ENCODE measurements around the gene ANAPC5. TPM values are rescaled to one million over a fixed set of nuclear protein-coding genes. Genes with fewer than 3 reads are reported as not detected.
A peak's percentile ranks its signal among the peaks of the same experiment; 100 is the strongest.
"Not testable (repeated sequence)": the region's sequence is repeated elsewhere in the genome, so short reads cannot be mapped to it uniquely, and the experiment has no call there.

The ANAPC5 gene
- polyA plus RNA-seq, 3 donors = 130 to 200 (median 171) TPM

- DNase-seq = no peak
Measured at GRCh38 chr12:121378736-121379135, 26.5 kb upstream of the ANAPC5 start.

DNA sequence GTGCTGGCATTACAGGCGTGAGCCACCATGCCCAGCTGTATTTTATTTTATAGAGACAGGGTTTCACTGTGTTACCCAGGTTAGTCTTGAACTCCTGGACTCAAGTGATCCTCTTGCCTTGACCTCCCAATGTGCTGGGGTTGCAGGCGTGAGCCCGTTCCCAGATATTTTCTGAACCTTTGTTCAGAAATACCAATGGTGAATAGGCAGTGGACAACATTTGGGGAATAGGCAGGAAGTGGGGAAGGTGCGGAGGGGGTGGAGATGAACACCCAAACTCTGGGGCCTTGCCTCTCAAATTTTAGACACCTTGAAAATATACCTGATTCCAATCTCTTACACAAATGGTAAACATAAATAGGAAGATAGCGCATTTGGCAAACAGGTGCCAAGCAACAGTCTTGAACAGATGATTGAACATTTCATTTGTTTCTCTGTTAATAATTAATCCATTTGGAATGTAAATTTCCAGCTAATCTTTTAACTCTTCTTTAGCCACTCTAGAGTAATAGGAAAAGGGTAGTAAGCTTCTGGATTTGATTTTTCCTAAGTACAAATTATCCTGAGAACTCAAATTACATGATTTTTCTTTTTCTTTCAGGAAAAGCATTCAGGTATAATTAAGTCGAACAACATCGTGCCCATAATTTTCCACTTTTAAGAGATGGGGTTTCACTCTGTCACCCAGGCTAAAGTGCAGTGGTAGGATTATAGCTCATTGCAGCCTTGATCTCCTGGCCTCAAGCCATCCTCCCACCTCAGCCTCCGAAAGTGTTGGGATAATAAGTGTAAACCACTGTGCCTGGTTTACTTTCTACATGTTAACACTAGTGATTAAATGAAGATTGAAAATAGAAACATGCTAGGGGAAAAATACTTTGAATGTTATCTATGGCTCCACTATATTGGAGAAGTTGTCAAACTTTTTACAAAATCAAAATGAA is 24.8 kb upstream of the ANAPC5 start:
- DNase-seq = no peak

- DNase-seq = not testable (repeated sequence)
Measured at GRCh38 chr12:121374945-121375584, 22.9 kb upstream of the ANAPC5 start.

GRCh38 chr12:121374336-121374735 is 22.1 kb upstream of the ANAPC5 start:
- not testable (repeated sequence) for DNase-seq

- no peak for DNase-seq
Measured at GRCh38 chr12:121373755-121374154, 21.5 kb upstream of the ANAPC5 start.

DNA sequence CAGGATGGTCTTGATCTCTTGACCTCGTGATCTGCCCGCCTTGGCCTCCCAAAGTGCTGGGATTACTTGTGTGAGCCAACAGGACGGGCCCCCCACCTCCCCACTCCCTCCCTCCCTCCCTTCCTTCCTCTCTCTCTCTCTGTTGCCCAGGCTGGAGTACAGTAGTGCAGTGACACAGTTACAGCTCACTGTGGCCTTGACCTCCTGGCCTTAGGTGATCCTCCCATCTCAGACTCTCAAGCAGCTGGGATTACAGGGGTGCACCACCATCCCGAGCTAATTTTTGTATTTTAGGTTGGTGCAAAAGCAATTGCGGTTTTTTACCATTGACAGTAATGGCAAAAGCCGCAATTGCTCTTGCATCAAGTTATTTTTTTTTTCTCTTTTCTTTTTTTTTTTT is 19.2 kb upstream of the ANAPC5 start:
- DNase-seq = no peak

- peak; percentile 56 for DNase-seq
Measured at GRCh38 chr12:121366063-121366459, 13.8 kb upstream of the ANAPC5 start.

- DNase-seq = no peak
Measured at GRCh38 chr12:121365416-121366062, 13.3 kb upstream of the ANAPC5 start.

GRCh38 chr12:121364683-121365121 is 12.5 kb upstream of the ANAPC5 start:
- no peak for DNase-seq

DNA sequence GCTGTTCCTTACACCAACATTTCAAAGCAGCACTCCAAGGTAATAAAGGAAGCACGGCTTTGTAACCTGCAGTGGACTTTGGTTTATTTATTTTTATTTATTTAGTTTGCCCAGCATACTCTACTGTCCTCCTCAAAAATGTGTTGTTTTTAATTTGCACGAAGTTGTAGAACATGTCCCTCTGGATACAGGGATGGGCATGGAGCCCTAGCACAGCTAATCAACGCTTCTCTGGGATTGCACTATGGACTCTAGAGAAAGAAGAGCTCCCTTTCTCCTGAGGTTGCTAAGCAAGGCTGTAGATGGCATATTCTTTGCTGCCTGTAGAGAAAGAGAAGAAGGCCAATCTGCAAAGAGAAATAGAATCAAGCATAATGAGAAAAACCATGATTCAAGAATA is 5.9 kb upstream of the ANAPC5 start:
- no peak for DNase-seq

DNA sequence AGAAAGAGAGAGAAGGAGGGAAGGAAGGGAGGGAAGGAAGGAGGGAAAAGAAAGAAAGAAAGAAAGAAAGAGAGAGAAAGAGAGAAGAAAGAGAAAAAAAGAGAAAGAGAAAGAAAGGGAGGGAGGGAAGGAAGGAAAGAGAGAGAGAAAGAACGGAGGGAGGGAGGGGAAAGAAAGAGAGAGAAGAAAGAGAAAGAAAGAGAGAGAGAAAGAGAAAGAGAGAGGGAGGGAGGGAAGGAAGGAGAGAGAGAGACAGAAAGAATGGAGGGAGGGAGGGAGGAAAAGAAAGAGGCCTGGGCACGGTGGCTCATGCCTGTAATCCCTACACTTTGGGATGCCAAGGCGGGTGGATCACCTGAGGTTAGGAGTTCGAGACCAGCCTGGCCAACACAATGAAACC is 5.1 kb upstream of the ANAPC5 start:
- DNase-seq = no peak

DNA sequence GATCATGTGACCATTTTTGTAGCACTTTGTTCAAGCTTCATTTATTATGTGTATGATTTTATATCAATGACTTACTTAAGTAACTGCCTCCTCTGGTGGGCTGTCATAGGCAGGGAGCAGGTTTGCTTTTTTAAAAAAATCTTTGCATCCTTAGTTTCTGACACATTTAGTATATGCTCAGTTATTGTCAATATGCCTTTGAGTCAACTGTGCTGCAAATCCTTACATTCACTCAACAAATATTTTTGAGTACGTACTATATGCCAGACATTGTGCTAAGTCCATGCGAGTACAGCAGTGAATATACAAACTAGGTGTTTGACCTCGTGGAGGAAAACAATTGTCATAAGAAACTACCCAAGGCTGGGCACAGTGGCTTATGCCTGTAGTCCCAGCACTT is 4.4 kb upstream of the ANAPC5 start:
- DNase-seq = no peak

- no peak for DNase-seq
Measured at GRCh38 chr12:121355818-121356217, 3.6 kb upstream of the ANAPC5 start.

DNA sequence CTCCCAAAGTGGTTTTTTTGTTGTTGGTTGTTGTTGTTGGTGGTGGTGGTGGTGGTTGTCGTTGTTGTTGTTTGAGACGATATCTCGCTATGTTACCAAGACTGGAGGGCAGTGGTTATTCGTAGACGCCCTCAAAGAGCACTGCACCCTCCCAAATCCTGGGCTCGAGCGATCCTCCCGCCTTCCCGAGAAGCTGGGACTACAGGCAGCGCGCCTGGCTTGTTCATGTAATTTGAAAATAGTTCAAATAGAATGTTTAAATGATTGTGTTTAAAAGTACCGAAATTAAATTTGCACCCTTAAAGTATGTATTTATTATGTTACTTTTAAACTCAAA is 439 bp upstream of the ANAPC5 start:
- DNase-seq = no peak

- DNase-seq = no peak
Measured at GRCh38 chr12:121346747-121347146, 5.5 kb downstream of the ANAPC5 start.

DNA sequence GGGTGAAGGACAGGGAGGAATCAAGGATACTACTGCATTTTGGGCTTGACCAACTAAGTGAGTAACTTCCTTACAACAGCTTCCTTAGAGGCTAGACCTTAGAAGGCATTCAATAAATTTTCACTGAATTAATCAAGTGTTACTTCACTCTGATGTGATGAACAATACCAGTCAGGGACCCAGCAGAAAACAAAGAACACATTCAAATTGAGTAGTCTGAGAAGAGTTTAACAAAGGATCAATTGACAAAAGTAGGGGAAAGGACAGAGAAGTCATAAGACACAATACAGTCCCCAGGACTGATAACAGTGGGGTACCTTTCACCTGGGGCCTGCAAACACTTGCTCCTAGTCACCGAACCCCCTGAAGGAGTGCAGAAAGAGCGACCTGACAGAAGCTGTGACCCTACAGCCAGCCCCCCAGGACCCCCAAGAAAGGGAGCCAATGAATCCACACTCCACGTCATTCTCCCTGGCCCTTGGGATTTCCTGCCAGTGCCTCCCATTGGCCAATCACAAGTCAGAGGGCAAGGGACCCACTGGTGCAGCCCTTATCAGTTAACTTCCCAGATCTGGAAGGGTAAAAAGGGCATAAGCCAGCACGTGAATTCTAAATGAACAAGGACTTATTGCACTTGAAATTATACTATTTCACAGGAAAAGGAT is 6.9 kb downstream of the ANAPC5 start:
- DNase-seq = no peak

DNA sequence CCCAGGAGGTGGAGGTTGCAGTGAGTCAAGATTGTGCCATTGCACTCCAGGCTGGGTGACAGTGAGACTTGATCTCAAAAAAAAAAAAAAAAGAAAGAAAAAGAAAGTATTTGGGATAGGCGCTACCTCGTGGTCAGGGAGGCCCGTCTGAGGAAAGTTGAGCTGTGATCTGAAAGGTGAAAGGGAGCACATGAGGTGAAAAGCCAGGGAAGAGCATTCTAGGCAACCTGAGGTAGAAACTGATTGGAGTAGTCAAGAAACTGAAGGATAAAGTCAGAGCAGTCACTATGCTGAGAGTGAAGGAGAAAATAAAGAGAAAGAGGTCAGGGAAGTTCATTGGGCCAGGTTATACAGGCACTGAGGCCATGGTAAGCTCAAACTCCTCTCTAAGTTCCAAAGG is 7.7 kb downstream of the ANAPC5 start:
- DNase-seq = no peak

- no peak for DNase-seq
Measured at GRCh38 chr12:121337416-121337815, 14.8 kb downstream of the ANAPC5 start.

DNA sequence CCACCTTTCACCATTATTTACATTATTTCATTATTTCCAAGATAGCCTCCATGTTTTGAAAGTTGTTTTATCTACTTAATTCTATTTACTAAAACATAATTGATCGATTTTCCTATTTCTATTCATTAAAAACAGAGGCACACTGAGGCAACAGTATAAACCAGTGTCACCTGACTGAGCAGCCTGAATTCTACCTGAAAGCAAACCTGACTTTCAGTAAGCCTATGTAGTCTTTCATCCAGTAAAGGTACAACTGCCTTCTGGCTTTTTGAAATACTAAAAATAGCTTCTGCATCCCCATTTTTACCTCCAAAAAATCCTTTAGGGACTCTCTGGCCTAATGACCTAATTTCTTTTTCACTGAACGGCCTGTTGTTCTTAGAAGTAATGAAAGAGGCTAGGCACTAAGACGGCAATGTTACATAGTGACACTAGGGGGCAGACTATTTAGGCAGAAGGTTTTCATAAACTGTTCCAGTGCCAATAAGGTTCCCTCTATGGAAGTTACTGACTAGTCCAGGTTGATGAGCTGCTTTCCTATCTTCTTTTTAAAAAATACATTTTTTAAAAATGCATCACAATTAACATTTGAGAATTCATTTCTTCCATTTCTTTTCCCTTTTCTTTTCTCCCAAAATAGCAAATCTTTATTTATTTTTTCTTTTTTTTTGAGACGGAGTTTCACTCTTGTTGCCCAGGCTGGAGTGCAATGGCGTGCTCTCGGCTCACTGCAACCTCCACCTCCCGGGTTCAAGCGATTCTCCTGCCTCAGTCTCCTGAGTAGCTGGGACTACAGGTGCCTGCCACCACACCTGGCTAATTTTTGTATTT is 17.5 kb downstream of the ANAPC5 start:
- peak; percentile 57 for DNase-seq

DNA sequence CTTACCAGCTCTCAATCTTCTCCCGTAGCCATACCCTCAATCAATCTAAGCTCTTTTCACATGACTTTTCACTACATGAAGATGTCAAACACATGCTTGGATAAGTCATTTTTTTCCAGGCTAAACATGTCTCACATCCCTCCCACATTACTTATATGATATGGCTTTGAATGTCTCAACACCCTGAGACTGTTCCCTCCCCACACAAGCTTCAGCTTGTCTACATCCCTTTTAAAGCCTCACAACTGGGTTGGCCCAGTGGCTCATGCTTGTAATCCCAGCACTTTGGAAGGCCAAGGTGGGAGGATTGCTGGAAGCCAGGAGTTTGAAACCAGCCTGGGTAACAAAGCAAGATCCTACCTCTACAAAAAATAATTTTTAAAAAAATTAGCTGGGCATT is 18.5 kb downstream of the ANAPC5 start:
- DNase-seq = no peak

GRCh38 chr12:121331248-121331647 is 21.0 kb downstream of the ANAPC5 start:
- DNase-seq = no peak

Data from renal pelvis (tissue), 4 donors.